Occipital lobe (tissue), 2 donors: ENCODE results near the gene MLF2. TPM values are rescaled to one million over a fixed set of nuclear protein-coding genes. Genes with fewer than 3 reads are reported as not detected.
"Not testable (repeated sequence)": the region's sequence is repeated elsewhere in the genome, so short reads cannot be mapped to it uniquely, and the experiment has no call there.

ENCODE experiments used
- DNase-seq: peaks from one replicate; lab custom pipeline; 2025; lab: John Stamatoyannopoulos, UW
- total RNA-seq: library from RNA; depleted of rRNA; stranded (reverse); fragments of >200 nt; gene quantifications from one replicate; pipeline ENCODE4 v1.2.3, GENCODE V29; 2014

Gene MLF2
- total RNA-seq, 1 donor from 2014 or later = 81.4 TPM

DNA sequence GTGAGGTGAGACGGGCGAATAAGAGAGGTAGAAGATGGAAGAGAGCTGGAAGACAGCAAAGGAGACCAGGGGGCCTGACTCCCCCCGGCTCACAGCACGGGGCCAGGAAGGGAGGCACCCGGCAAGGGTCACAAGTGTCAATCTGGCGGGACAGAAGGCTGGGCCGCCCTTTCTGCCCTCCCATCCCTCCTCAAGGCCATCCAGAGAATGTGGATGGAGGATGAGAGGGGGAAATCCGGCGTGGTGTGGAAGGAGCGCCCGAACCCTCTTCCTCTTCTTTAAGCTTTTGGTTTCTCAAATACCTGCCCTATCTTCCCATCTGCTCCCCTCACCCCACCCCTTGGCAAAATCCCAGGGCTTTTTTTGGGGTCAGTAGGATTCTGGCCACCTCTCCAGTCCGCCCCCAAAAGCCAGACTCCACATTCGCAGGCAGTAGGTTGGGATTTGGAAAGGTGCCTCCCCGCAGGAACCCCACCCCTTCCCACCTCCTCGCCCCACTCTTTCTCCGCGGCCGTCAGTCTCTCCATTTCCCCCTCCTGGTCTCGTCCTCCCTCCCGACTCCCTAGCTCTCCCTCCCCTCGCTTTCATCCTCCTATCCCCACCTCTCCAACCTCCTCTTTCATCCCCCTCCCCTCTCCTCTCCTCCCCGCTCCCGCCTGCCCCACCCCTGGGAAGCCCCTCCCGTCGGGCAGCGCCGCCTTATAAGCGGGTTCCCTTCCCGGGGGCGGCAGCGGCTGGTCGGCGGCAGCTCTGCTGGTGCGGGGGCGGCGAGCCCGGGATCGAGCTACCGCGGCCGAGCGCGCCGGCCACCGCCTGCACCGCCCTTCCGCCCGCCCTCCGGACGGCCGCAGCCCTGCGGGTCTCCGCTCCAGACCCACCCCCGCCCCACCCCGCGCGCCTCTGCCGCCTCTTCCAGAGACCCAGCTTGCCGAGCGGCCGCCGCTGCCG lies 13.0 kb upstream of the MLF2 start, which contains the start of gene PTMS:
TSS of gene PTMS (plus strand) at position 730 of the 948 bp plus-strand sequence. CDS start 343 bp downstream, outside the sequence.
- DNase-seq = peak; percentile 82

DNA sequence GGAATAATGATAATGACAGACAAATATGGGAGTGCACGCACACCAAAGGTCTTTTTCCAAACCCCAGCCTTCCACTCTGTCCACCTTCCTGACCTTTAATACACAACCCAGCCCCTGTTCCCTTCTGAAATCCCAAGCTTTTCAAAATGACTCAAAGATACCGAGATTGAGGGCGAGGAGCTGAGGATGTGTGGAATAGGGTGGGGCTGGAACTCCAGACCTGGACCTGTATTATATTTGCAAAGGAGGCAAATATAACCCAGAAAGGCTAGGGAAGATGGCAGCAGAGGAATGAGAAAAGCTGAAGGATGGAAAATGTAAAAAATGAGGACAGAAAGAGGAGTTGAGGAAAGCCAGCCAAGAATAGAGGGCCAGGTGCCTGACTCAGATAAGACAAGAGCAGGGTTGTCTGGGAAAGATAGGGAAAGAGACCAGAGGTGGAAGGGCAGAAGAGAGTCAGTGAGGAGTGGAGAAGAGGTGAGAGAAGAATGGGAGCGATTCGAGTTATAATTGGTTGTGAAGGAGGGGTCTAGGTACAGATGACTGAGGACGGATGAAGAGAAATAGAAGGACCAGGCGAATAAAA lies 12.2 kb upstream of the MLF2 start:
- DNase-seq = no peak

DNA sequence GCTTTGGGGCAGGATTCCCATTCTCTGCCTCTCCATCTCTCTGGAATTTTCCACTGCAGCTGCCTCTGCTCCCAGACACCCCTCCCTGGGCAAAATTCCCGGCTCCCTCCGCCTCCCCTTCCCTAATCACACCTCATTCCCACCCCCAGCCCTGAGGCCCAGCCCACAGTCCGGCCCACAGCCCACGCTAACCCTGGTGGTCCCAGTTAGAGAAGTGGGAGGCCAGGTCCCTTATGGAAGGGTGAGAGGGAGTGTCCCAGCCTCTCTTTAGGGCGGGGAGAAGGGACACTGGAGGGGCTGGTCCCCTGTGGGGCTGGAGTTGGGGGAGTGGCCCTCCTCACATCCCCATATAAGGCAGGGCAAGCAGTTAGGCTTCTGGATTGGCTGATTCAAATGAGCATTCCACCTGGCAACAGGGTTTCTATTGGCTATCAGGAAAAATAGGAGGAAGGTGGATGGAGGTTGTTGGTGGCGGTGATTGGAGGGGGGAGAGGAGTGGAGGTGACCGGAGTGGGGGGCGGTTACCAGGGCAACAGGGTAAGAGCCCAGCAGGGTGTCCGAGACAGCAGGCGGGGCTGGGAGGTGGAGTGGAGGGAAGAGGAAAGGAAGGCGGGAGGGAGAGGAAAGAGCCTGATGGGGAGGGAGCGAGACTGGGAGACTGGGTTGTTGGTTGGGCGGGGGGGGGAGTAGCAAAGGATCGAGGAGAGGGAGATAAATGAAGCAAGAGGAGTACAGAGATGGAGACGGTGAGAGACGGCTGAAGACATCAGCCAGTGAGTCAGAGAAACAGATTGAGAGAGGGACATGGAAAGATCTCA lies 11.3 kb upstream of the MLF2 start:
- peak; percentile 93 for DNase-seq

DNA sequence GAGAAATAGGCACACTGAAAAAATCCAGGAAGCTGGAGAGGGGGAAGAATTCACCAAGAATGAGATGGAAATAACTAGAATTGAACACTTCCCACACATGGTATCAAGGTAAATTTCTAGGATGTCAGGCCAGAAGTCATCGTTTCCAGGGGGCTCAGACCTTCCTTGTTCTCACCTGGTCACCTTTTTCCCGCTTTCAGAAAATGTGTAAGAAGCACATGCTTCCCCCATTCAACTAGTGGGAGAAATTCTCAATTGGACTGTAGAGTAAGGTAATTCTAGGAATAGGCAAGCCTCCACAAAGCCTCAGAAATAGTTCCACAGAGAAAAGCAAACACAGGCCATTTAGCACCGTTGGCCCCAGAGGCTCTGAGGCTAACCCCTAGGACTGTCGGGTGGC lies 10.4 kb upstream of the MLF2 start:
- DNase-seq = no peak

DNA sequence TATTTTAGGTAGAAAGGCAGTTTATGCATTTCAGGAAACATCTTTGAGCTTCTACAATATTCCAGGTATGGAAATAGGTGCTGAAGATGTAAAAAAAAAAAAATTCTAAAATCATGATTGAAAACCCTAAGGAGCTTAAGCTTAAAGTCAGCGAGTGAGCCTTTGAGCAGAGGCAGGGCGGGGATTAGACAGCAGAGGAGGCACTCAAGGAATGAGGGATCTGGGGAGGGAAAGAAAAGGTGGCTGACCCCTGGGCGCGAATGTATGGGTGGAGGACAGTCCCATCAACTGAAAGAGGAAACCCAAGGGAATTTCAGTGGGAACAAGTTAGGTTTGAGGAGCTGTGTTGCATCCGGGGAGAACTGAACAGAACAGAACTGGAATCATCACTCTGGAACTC lies 6.8 kb upstream of the MLF2 start:
- DNase-seq = no peak

DNA sequence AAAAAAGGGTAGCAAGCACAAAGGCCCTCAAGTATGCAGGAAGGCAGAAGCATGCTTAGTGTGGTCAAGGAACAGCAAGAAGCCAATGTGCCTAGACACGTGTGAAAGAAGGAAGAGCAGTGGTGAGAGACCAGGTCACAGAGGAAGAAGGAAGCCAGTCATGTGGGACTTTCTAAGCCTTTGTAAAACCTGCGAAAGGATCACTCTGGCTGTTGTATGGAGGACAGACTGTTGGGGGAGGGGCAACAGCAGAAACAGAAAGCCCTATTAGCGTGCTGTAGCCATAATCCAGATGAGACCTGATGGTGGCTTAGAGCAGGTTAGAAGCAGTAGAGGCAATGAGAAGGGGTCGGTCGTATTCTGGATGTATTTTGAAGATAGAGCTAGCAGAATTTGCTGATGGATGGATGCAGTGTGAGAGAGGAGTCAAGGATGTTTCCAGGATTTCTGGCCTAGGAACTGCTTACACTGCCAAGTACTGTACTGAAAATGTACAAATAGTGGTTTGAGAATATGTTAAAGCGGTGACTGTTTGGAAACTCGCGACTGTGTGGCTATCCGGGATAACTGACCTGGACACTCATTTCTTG lies 5.7 kb upstream of the MLF2 start:
- no peak for DNase-seq

DNA sequence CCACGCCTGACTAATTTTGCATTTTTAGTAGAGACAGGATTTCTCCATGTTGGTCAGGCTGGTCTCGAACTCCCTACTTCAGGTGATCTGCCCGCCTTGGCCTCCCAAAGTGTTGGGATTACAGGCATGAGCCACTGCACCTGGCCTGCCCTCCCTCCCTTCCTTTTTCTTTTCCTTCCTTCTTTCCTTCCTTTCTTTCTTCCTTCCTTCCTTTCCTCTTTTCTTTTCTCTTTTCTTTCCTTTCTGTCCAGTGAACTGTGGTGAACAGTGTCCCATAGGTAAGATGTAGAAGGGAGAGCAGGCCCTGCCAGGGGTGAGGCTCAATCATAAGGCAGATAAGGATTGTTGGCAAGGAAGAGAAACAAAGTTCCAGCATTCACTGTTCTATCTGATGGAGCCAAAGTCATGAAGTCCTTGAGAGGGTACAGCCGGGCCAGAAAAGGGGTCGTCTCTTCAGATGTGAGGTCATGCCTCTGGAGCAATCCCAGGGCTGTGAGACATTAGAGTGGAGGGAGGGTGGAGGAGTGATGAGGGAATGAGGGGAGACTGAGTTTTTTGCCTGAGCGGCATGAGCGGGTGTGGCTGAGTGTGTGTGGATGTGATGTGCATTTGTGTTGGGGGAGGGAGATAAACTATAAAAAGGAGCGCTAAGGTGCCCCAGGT lies 4.2 kb upstream of the MLF2 start:
- no peak for DNase-seq

DNA sequence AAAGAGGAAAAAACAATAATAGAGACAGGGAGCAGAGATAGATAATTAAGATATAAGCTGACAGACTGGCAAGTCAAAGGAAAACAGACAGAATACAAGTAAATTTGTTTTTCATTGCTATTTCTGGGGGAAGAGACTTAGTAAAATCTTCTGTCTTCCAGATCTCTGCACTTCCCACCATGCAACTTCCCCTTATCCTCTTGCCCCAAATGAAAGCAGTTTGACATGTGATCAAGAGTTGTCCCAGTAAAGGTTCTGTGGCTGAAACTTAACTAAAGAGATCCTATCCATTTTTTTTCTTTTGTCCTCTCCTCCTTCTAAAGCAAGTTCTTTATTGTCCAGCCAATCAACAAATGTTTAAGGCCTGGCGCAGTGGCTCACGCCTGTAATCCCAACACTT lies 1.5 kb upstream of the MLF2 start:
- DNase-seq = no peak

DNA sequence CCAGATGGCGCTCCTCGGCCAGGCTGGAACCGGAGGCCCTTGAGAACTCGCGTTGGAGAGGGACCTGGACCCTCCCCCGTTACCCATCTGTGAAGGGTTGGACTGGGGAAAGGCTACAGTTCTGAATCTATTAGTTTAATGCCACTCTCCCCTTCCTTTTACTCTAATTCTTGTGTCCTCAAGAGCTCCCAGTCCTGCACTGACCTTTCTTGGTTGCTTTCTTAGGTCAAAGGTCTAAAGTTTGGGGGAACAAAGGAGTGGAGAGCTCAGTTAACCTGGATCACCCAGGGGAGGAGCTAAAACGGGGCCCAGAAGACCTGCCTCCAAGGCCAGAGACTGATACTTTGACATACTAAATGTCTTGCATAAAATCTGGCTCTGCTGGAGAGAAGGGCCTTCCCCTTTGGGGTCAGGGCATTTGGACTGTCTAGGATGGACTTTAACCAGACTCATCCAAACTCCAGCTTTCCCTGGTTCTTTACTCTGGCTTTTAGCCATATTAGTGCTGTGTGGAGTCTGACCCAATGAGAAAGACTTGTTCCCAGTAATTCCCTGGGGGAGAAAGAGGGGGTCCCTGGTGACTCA lies 923 bp upstream of the MLF2 start:
- DNase-seq = no peak

DNA sequence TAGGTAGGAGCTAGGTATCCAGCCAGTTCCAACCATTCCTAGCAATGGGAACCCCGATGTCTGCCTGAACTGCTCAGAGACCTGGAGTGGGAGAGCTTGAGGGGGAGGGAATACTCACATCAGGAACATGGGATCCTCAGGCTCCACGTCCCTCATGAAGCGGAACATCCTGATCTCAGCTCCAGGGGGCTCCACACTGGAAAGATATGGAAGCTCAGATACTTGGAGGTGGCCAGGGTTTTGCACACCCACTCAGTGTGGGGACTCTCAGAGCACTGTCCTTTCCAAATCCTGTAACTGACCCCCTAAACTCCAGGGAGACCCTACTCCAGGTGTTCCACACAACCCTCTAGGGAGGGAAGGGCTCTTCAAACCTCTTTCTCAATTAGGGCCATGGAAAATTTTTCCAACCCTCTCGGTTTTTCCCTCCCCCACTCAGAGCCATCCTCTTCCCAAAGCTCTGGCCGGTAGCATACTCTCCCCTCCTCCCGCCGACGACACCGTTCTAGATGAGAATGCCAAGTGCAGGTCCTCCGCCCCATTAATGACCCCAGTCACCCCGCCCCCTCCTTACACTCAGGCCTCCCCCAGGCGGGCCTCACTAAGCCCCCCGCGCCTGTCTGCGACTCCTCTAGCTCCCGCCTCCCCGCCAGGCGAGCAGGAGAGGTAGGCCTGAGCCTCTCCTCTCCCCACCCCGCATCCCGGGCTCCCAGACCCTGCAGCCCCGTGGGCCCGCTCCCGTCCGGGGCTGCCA lies 597 bp downstream of the MLF2 start:
- no peak for DNase-seq

DNA sequence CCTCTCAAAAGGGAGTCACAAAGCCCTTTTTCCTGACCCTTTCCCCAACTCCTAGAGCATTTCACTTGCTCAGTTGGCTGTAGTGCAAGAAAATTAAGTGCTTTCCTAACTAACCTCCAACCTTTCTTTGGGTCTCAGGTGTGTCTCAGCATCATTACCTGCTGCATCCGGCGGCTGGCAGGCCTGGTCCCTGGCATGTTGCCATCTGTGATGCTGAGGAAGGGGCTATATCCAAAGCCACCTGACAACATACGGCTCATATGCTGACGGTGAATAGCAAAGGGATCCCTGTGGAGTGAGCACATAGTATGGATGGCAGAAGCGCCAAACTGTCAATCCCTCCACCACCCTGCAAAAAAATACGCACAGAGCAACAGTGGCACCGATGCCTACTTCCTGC lies 1.2 kb downstream of the MLF2 start:
- no peak for DNase-seq

DNA sequence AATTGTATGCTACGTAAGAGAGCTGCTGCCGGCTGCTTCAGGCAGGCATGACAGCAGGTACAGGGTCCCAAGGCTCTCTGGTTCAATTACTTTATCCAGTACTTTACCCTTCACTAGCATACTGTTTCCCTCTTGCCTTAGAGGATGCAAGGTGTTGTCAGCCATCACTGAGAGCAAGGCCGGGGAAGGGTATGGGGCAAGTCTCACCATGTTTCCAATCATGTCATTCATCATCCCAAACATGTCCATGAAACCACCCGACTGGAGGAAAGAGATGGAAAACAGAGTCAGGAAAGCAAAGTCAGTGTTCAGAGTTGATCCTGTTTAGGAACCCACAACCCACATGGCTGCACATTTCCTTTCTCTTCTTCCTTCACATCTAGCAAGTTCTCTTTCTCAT lies 2.4 kb downstream of the MLF2 start:
- no peak for DNase-seq

DNA sequence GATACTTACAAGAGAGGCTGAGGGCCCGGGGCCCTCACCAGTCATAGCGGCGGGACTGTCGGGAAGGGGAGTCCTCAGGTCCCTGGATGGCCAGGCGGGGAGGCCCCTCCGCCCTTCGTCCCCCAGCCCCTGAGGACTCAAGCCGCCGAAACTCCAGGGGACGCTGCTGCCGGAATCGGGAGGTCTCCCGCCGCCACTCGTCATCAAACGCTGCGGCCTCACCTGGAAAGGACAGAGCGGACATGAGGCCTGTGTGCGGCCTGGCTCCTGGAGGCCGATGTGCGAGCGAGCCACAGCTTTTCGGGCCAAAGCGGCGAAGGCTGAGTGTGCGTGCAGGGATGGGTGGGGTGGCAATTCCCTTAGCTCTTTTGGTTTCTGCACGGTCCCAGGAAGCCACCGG lies 4.2 kb downstream of the MLF2 start:
- DNase-seq = no peak

DNA sequence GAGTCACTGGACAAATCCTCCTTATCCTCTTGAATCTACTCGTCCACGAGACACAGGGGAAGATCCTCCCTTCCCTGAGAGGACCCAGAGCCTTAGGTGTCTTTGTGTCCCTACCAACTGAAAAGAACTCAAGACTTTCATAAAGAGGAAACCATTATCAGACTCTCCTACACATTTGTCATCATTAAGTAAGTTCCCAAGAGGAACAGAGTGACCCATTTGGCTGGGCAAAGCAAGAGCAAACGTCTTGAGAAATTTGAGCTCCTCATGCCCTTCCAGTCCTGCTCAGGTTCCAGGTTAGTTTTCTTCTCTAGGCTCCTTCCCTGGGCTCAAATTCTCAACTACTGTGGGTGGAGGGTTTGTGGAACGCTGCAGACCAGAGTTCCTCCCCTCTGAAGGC lies 5.7 kb downstream of the MLF2 start:
- no peak for DNase-seq

DNA sequence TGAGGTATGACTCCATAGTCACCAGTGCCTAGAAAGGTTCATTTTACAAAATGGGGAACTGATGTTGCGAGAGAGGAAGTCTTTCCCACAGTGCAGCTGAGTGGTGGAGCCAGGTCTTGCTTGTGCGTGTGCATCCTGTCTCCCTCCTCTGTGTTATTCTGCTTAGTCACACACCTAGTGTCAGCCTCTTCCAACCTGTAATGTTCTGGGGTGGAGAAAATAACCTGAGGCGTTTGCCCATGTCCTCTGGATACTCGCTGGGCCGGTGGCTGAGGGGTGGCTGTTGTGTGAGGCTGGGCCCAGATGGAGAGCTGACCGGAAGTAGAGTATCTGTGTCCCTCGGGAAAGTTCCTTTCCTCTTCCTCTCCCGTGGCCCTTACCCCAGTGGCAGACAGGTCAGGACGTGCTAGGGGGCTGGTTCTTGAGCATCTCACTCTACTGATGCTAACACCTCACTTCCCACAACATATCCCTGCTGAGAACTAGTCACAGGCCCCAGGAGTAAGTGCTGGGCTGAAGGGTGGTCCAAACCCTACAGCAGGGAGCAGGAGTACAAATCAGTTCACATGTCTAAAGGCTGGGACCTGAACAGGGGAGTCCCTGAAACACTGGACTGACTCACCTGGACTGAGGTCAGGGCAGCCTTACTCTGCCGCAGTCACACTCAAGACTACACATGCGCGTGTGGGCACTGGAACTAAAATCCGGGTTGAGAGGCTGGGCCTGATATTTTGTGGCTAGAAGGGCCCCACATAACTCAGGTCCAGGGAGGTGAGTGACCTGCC lies 7.0 kb downstream of the MLF2 start:
- no peak for DNase-seq

DNA sequence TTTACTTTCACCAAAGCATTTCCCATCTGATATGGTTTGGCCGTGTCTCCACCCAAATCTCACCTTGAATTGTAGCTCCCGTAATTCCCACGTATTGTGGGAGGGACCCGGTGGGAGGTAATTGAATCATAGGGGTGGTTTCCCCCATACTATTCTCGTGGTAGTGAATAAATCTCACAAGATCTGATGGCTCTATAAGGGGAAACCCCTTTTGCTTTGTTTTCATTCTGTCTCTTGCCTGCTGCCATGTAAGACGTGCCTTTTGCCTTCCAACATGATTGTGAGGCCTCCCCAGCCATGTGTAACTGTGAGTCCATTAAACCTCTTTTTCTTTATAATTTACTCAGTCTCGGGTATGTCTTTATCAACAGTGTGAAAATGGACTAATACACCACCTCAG lies 9.6 kb downstream of the MLF2 start:
- not testable (repeated sequence) for DNase-seq

DNA sequence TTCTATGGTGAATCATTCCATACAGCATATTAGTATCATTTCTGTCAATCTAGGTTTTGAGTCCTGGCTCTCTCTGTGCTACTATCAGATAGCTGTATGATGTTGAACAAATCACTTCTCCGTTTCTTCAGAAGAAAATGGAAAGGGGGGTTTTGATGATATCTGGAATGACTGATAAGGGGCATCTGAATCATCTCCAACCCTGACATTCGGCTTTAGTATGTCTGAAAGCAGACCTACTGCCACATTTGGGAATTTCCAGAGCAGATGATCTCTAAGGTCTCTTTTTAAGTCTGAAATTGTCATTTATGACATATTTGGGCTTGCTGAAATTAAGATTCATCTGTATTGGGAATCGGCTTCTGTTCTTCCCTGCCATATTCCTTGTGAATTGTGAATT lies 10.1 kb downstream of the MLF2 start:
- no peak for DNase-seq

DNA sequence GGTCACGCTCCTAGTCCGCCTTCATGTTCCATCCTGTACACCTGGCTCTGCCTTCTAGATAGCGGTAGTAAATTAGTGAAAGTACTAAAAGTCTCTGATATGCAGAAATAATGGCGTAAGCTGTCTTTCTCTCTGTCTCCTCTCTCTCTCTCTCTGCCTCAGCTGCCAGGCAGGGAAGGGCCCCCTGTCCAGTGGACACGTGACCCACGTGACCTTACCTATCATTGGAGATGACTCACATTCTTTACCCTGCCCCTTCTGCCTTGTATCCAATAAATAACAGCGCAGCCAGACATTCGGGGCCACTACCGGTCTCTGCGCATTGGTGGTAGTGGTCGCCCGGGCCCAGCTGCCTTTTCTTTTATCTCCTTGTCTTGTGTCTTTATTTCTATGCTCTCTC lies 10.9 kb downstream of the MLF2 start:
- DNase-seq = not testable (repeated sequence)

DNA sequence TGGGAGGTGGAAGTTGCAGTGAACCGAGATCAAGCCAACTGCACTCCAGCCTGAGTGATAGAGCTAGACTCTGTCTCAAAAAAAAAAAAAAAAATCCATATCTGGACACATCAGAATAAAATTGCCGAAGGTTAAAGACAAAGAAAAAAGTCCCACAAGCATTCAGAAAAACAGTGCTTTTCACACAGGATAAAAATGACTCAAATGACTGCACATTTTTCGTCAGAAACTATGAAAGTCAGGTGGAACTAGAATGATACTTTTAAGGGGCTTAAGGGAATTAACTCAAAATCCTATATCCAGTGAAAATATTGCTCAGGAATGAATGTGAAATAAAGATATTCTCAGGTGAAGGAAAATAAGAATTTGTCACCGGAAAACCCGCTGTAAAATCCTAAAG lies 16.2 kb downstream of the MLF2 start:
- DNase-seq = no peak
